ENCODE results near the gene IQCN. TPM values are rescaled to one million over a fixed set of nuclear protein-coding genes. Genes with fewer than 3 reads are reported as not detected.
A peak's percentile ranks its signal among the peaks of the same experiment; 100 is the strongest.

IQCN gene
- total and polyA plus RNA-seq, 2 donors (not counting 1 experiment from before 2014, with no cell fraction given) = 52.0 to 63.6 TPM

DNA sequence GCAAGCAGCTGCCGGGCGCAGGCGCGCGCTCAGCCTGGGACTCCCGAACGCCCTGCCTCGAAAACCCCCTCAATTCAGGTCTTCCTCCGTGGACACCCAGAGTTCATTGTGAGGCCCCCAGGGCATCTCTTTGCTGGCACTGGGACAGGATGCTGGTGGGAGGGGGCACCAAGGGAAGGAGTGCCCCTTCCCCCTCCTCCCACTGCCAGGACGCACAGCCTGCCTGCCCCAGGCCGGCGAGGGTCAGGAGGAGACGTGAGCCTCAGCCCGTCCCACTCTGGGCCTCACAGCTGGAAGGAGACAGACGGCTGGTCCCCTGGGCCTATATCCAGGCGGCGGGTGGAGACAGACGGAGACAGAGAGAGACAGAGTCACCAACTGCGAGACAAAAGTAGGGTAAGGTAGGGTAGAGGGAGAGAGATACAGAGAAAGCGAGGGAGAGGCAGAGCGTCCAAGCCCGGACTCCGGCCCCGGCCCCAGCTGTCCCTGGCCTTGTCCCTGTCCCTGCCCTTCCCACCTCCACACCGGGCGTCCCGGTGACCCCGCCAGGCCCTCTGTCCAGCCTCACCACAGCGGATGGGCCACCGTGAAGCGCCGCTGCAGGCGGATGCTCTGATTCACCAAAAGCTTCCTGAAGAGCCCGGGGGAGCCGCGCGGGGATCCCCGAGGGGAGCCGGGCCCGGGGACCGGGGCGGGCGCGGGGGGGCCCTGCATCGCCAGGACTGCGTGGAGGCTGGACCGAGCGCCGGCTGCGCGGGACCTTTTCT is 48.4 kb downstream of the IQCN start, which contains the start of gene PDE4C:
Gene PDE4C (minus strand): TSS at position 737 of the 767 bp plus-strand sequence. CDS start 23 bp downstream, at position 714.
- DNase-seq = peak; percentile 43
- H3K4me3 ChIP-seq (ENCODE audit: control extremely low read depth in 1 of 5, extremely low read depth in 1 of 5, insufficient read depth in 1 of 5, low read depth in 2 of 5, low read length in 4 of 5) = peak within 1 kb of the TSS in 1 of 5 experiments; percentile 68
- TF ChIP-seq EZH2 (IDR thresholded peaks at IDR 0.05; ENCODE audit: borderline replicate concordance, insufficient read depth, low read depth, low read length, poor library complexity, severe bottlenecking) = no peak
- TF ChIP-seq, protein P1, sequence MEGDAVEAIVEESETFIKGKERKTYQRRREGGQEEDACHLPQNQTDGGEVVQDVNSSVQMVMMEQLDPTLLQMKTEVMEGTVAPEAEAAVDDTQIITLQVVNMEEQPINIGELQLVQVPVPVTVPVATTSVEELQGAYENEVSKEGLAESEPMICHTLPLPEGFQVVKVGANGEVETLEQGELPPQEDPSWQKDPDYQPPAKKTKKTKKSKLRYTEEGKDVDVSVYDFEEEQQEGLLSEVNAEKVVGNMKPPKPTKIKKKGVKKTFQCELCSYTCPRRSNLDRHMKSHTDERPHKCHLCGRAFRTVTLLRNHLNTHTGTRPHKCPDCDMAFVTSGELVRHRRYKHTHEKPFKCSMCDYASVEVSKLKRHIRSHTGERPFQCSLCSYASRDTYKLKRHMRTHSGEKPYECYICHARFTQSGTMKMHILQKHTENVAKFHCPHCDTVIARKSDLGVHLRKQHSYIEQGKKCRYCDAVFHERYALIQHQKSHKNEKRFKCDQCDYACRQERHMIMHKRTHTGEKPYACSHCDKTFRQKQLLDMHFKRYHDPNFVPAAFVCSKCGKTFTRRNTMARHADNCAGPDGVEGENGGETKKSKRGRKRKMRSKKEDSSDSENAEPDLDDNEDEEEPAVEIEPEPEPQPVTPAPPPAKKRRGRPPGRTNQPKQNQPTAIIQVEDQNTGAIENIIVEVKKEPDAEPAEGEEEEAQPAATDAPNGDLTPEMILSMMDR (IDR thresholded peaks at IDR 0.05) = no peak
- intact Hi-C loops (cut with micrococcal nuclease) = loop anchor here (2.0 kb wide), 1 partner anchor 73 kb away; the partner anchor contains the start of gene PIK3R2
- H3K27ac ChIP-seq (ENCODE audit: low read length in 2 of 2) = no peak within 1 kb of the TSS
- WGBS (ENCODE audit: insufficient coverage) = 5% methylated on average over 45 of the region's 51 CpGs
- H3K9ac ChIP-seq (ENCODE audit: low read length) = no peak within 1 kb of the TSS
- H3K4me2 ChIP-seq (replicated peaks; ENCODE audit: low read depth, low read length, poor library complexity, severe bottlenecking) = peak within 1 kb of the TSS; percentile 98
- no peak within 1 kb of the TSS for H2AFZ ChIP-seq (ENCODE audit: insufficient read depth, low read depth, low read length, poor library complexity, severe bottlenecking)
- H3K9me3 ChIP-seq (ENCODE audit: control extremely low read depth in 1 of 3, control insufficient read depth in 2 of 3, insufficient read depth in 1 of 3, low read length in 2 of 3) = peaks cover 0 to 38% (median 0%) of the 10 kb centered on the region in 3 donors
- CTCF ChIA-PET = interaction anchor here (0.6 to 1.9 kb wide), 4 partner anchors 12 to 231 kb away, joined by 3 to 10 read pairs (median 3); no protein-coding TSS in a partner anchor
- peaks cover 36% of the 10 kb centered on the region for H3K4me1 Mint-ChIP-seq
- H4K20me1 ChIP-seq (ENCODE audit: control insufficient read depth, insufficient read depth, low read length, poor library complexity, severe bottlenecking) = peaks cover 3% of the 10 kb centered on the region
- H3K27me3 Mint-ChIP-seq = peaks cover 54% of the 10 kb centered on the region
- peak within 1 kb of the TSS; percentile 53 for H3K27ac Mint-ChIP-seq
- H3K27me3 ChIP-seq (replicated peaks in 1 of 4; ENCODE audit: control extremely low read depth in 1 of 4, control insufficient read depth in 3 of 4, insufficient read depth in 4 of 4, low read length in 3 of 4) = peaks cover 0 to 84% (median 41%) of the 10 kb centered on the region in 4 experiments
- H3K36me3 ChIP-seq (replicated peaks in 1 of 2; ENCODE audit: control extremely low read depth in 1 of 2, control insufficient read depth in 1 of 2, extremely low read depth in 1 of 2, insufficient read depth in 2 of 2, low read length in 1 of 2) = no peaks in the 10 kb centered on the region
- ATAC-seq (ENCODE audit: low read depth) = no peak
- H3K4me3 Mint-ChIP-seq = peak within 1 kb of the TSS; percentile 91
- POLR2A ChIA-PET = no interaction called here
- H3K4me1 ChIP-seq (ENCODE audit: control insufficient read depth in 2 of 2, insufficient read depth in 2 of 2, low read length in 2 of 2) = peaks cover 29 to 36% of the 10 kb centered on the region in 2 donors
- no peaks in the 10 kb centered on the region for H3K79me2 ChIP-seq (ENCODE audit: control insufficient read depth, insufficient read depth, low read length)
- H3K9me3 Mint-ChIP-seq (ENCODE audit: insufficient read depth) = no peaks in the 10 kb centered on the region

DNA sequence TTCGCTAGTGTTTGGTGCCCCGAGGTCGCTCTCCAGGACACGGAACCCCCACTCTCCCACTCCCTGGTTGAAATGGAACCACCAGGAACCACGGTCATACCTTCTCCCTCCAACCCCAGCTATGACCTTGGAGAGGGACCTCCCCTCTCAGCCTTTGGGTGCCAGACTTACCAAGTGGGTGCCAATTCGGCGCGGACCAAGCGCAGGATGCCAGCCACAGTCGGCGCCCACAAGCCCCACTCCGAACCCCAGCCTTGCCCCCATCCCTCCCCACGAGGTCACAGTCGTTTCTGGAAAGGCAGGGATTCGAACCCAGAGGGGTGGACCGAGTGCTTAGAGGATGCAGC is 48.9 kb downstream of the IQCN start:
- Histone ChIP-seq H3K79me2 (ENCODE audit: control insufficient read depth, insufficient read depth, low read length) (no peaks in the 10 kb centered on the region), H3K4me2 (replicated peaks; ENCODE audit: low read depth, low read length, poor library complexity, severe bottlenecking) (peak overlapping the region; percentile 98), H4K20me1 (ENCODE audit: control insufficient read depth, insufficient read depth, low read length, poor library complexity, severe bottlenecking) (peaks cover 3% of the 10 kb centered on the region), H3K4me3 (ENCODE audit: control extremely low read depth in 1 of 5, extremely low read depth in 1 of 5, insufficient read depth in 1 of 5, low read depth in 2 of 5, low read length in 4 of 5) (peak overlapping the region in 1 of 5 experiments; percentile 68), H3K27ac (ENCODE audit: low read length in 2 of 2) (no peak overlapping the region), H3K4me1 (ENCODE audit: control insufficient read depth in 2 of 2, insufficient read depth in 2 of 2, low read length in 2 of 2) (peaks cover 29 to 36% of the 10 kb centered on the region in 2 donors), H3K9me3 (ENCODE audit: control extremely low read depth in 1 of 3, control insufficient read depth in 2 of 3, insufficient read depth in 1 of 3, low read length in 2 of 3) (peaks cover 0 to 38% (median 0%) of the 10 kb centered on the region in 3 donors), H3K36me3 (replicated peaks in 1 of 2; ENCODE audit: control extremely low read depth in 1 of 2, control insufficient read depth in 1 of 2, extremely low read depth in 1 of 2, insufficient read depth in 2 of 2, low read length in 1 of 2) (no peaks in the 10 kb centered on the region), H3K9ac (ENCODE audit: low read length) (peak overlapping the region; percentile 65), H2AFZ (ENCODE audit: insufficient read depth, low read depth, low read length, poor library complexity, severe bottlenecking) (no peak overlapping the region), H3K27me3 (replicated peaks in 1 of 4; ENCODE audit: control extremely low read depth in 1 of 4, control insufficient read depth in 3 of 4, insufficient read depth in 4 of 4, low read length in 3 of 4) (peaks cover 0 to 84% (median 41%) of the 10 kb centered on the region in 4 experiments)
- ATAC-seq (ENCODE audit: low read depth) = no peak
- Mint-ChIP-seq H3K9me3 (ENCODE audit: insufficient read depth) (no peaks in the 10 kb centered on the region), H3K4me1 (peaks cover 36% of the 10 kb centered on the region), H3K27ac (no peak overlapping the region), H3K27me3 (peaks cover 52% of the 10 kb centered on the region), H3K4me3 (peak overlapping the region; percentile 91)
- no peak for TF ChIP-seq EZH2 (IDR thresholded peaks at IDR 0.05; ENCODE audit: borderline replicate concordance, insufficient read depth, low read depth, low read length, poor library complexity, severe bottlenecking)
- TF ChIP-seq, protein P1 (IDR thresholded peaks at IDR 0.05) = no peak
- WGBS (ENCODE audit: insufficient coverage) = 18% methylated on average over 16 of the region's 16 CpGs
- no peak for DNase-seq
- ChIA-PET POLR2A (no interaction called here), CTCF (interaction anchor here (0.6 to 1.9 kb wide), 4 partner anchors 11 to 231 kb away, joined by 3 to 10 read pairs (median 3); no protein-coding TSS in a partner anchor)
- intact Hi-C loops (cut with micrococcal nuclease) = loop anchor here (2.0 kb wide), 1 partner anchor 73 kb away; the partner anchor contains the start of gene PIK3R2
